GM23338 (cell line): ENCODE measurements around the gene SYNPO. TPM values are rescaled to one million over a fixed set of nuclear protein-coding genes. Genes with fewer than 3 reads are reported as not detected.

Source experiments
- CTCF ChIP-seq, 2 experiments: fragments of 200-600 bp in 1 of 2; sonication (generic) in 1 of 2; conservative IDR thresholded peaks; 2 replicates each; pipeline versions ENCODE4 v1.5.1 to v1.6.1; 2016 to 2017; ENCODE audit warnings: antibody characterized with exemption in 2 of 2, low read depth in 2 of 2, mild to moderate bottlenecking in 2 of 2, moderate library complexity in 1 of 2
- ETS1 ChIP-seq: IDR thresholded peaks from 2 replicates; pipeline ENCODE4 v1.6.1; 2016; ENCODE audit warnings: antibody characterized with exemption
- ZNF462 ChIP-seq: fragments of 250-450 bp; sonication (Bioruptor Pico); IDR thresholded peaks from 2 replicates; pipeline ENCODE4 v1.5.0; 2020; ENCODE audit warnings: mild to moderate bottlenecking, moderate library complexity
- polyA plus RNA-seq: library from polyadenylated mRNA; unstranded; fragments of >200 nt; fragmentation: Nextera tagmentation; extraction: Ambion mirVana; gene quantifications from 2 replicates; pipeline ENCODE4 v1.2.1, GENCODE V29; 2016
- total RNA-seq: library from RNA; depleted of rRNA; stranded (reverse); fragments of >200 nt; shearing (Covaris generic); gene quantifications from 2 replicates; pipeline ENCODE4 v1.2.3, GENCODE V29; 2014

The SYNPO gene
- total and polyA plus RNA-seq, 2 experiments from 2014 or later = 0.16 to 1.3 TPM

- TF ChIP-seq ZNF462 (CRISPR knock-in tag) (no peak), CTCF (conservative IDR thresholded peaks at IDR 0.05; ENCODE audit: low read depth in 2 of 2) (no peak), ETS1 (no peak)
These were observed 27.4 kb upstream of the SYNPO start (continued) for GRCh38 chr5:150612905-150613670.
